ENCODE measurements around the gene CHL1.

CHL1 gene

DNA sequence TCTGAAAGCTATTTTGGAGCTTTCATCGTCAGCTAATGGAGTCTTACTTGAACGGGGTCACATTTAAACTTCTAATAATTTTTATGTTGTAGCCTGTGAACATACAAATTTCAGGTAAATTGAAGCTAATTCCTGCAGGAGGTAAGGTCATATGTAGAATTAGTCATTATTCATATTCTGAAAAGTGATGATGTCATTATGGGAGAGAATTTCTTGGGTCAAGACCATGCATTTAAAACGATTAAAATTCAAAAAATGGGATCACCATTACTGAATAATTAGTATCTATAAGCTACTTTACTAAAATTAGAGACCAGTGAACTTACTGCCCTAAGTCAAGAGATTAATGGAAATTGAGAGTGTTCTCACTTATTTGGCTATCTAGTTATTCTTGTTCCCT, 120.4 kb downstream of the CHL1 start:
- H3K36me3 ChIP-seq (ENCODE audit: insufficient read depth, low read length) = no peaks in the 10 kb centered on the region
- H3K9ac ChIP-seq (ENCODE audit: insufficient read length) = no peak overlapping the region
- no peak for DNase-seq (ENCODE audit: low read depth, low spot score)
- H3K9me3 ChIP-seq (ENCODE audit: low read depth, low read length) = no peaks in the 10 kb centered on the region
- no peak for TF ChIP-seq POLR2AphosphoS5 (IDR thresholded peaks at IDR 0.05; ENCODE audit: borderline replicate concordance, low read depth, low read length)
- TF ChIP-seq FOXP2 (optimal IDR thresholded peaks at IDR 0.05; ENCODE audit: control extremely low read depth, extremely low read length, insufficient read depth) = no peak
- no peak for TF ChIP-seq EZH2 (IDR thresholded peaks at IDR 0.05)
- no peak overlapping the region for H3K4me3 ChIP-seq
- H3K27ac ChIP-seq = no peak overlapping the region

DNA sequence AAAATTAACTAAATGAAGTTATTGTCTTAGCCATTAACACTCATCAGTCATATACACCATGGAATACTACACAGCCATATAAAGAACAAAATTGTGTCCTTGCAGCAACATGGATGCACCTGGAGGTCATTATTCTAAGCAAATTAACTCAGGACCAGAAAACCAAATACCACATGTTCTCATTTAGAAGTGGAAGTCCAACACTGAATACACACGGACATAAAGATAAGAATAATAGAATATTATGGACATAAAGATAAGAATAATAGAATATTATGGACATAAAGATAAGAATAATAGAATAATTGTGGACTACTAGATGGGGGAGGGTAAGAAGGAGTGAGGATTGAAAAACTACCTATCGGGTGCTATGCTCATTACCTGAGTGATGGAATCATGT, 122.3 kb downstream of the CHL1 start:
- H3K36me3 ChIP-seq (ENCODE audit: insufficient read depth, low read length) = no peaks in the 10 kb centered on the region
- no peak overlapping the region for H3K4me3 ChIP-seq
- no peaks in the 10 kb centered on the region for H3K9me3 ChIP-seq (ENCODE audit: low read depth, low read length)
- no peak overlapping the region for H3K27ac ChIP-seq
- DNase-seq (ENCODE audit: low read depth, low spot score) = no peak
- no peak overlapping the region for H3K9ac ChIP-seq (ENCODE audit: insufficient read length)
- no peak for TF ChIP-seq POLR2AphosphoS5 (IDR thresholded peaks at IDR 0.05; ENCODE audit: borderline replicate concordance, low read depth, low read length)
- no peak for TF ChIP-seq EZH2 (IDR thresholded peaks at IDR 0.05)
- no peak for TF ChIP-seq FOXP2 (optimal IDR thresholded peaks at IDR 0.05; ENCODE audit: control extremely low read depth, extremely low read length, insufficient read depth)

DNA sequence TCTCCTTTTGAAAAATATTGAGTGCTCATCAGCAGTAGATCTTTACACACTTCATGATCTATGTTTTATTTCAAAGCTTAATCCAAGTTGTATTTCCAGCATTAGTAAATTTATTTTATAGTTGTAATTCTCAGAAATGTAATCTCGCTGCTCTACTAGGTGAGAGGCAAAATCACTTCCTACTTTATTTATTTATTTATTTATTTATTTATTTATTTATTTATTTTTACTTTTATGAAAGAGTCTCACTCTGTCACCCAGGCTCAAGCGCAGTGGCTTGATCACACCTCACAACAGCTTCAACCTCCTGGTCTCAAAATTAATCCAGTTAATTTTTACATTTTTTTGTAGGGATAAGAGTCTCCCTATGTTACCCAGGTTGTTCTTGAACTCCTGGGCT, 127.9 kb downstream of the CHL1 start:
- Histone ChIP-seq H3K9me3 (ENCODE audit: low read depth, low read length) (no peaks in the 10 kb centered on the region), H3K4me3 (no peak overlapping the region), H3K27ac (no peak overlapping the region), H3K36me3 (ENCODE audit: insufficient read depth, low read length) (no peaks in the 10 kb centered on the region), H3K9ac (ENCODE audit: insufficient read length) (no peak overlapping the region)
- DNase-seq (ENCODE audit: low read depth, low spot score) = no peak
- no peak for TF ChIP-seq EZH2 (IDR thresholded peaks at IDR 0.05)
- TF ChIP-seq POLR2AphosphoS5 (IDR thresholded peaks at IDR 0.05; ENCODE audit: borderline replicate concordance, low read depth, low read length) = no peak
- TF ChIP-seq FOXP2 (optimal IDR thresholded peaks at IDR 0.05; ENCODE audit: control extremely low read depth, extremely low read length, insufficient read depth) = no peak

DNA sequence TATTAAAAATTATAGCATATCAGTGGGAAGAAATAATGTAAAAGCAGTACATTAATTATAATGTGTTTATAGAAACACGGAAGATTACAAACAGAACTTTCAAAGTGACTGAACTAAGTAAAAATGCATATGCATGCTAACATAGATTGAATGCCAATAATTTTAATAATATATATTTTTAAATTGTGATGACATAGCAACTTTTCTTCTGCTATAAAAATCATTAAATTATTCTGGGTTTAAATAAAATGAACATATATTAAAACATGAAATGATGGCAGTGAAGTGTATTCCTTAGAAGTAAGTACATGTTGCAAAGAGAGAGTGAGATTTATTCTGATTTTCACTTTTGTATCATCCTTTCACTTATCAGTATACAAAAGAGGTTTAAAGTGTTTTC, 128.9 kb downstream of the CHL1 start:
- TF ChIP-seq EZH2 (IDR thresholded peaks at IDR 0.05) (no peak), POLR2AphosphoS5 (IDR thresholded peaks at IDR 0.05; ENCODE audit: borderline replicate concordance, low read depth, low read length) (no peak), FOXP2 (optimal IDR thresholded peaks at IDR 0.05; ENCODE audit: control extremely low read depth, extremely low read length, insufficient read depth) (no peak)
- Histone ChIP-seq H3K9ac (ENCODE audit: insufficient read length) (no peak overlapping the region), H3K4me3 (no peak overlapping the region), H3K9me3 (ENCODE audit: low read depth, low read length) (no peaks in the 10 kb centered on the region), H3K36me3 (ENCODE audit: insufficient read depth, low read length) (no peaks in the 10 kb centered on the region), H3K27ac (no peak overlapping the region)
- DNase-seq (ENCODE audit: low read depth, low spot score) = no peak

DNA sequence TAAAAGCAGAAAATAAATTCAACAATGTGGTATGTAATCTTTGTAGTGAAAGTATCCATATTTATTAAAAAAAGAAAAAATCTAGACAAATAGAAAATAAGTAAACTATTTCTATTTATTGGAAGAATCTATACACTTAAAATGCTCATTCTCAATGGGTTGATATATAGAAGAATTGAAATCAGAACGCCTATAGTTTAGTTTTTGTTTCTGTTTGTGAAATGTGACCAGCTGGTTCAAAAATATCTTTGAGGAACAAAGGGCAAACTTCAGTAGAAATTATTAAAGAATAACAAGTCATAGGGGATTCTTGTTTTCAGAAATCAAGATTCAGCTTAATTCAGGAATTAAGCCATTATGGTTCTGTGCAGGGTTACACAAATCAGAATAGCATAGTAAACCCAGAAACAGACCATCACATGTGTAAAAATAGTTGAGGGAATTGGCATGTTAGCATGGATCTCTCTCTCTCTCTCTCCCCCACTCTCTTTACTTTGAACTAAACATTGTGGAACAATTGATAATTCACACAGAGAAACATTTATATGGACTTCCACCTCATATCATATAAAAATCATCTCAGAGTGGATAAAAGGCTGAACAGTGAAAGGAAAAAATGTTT, 134.0 kb downstream of the CHL1 start:
- H3K27ac ChIP-seq = no peak overlapping the region
- no peaks in the 10 kb centered on the region for H3K9me3 ChIP-seq (ENCODE audit: low read depth, low read length)
- no peaks in the 10 kb centered on the region for H3K36me3 ChIP-seq (ENCODE audit: insufficient read depth, low read length)
- no peak overlapping the region for H3K9ac ChIP-seq (ENCODE audit: insufficient read length)
- H3K4me3 ChIP-seq = no peak overlapping the region
- TF ChIP-seq EZH2 (IDR thresholded peaks at IDR 0.05) (no peak), FOXP2 (optimal IDR thresholded peaks at IDR 0.05; ENCODE audit: control extremely low read depth, extremely low read length, insufficient read depth) (no peak), POLR2AphosphoS5 (IDR thresholded peaks at IDR 0.05; ENCODE audit: borderline replicate concordance, low read depth, low read length) (no peak)
- no peak for DNase-seq (ENCODE audit: low read depth, low spot score)

DNA sequence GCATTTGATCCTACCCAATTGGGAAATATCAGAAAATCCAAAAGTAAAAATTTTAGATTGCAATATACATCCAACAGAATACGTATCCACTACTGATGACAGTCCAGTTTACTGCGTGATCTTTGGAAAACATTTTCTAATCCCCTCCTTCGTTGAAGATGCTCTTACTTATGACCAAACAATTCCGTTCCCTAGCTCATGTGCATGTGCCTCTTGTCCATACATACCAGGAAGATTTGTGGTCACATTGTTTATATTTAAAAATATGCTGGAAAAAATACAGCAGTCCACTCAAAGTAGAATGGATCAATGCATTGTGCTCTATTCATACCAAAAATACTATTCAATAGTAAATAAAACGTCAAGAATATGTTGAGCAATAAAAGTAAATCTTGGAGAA, 135.3 kb downstream of the CHL1 start:
- no peak for DNase-seq (ENCODE audit: low read depth, low spot score)
- Histone ChIP-seq H3K9me3 (ENCODE audit: low read depth, low read length) (no peaks in the 10 kb centered on the region), H3K27ac (no peak overlapping the region), H3K4me3 (no peak overlapping the region), H3K36me3 (ENCODE audit: insufficient read depth, low read length) (no peaks in the 10 kb centered on the region), H3K9ac (ENCODE audit: insufficient read length) (no peak overlapping the region)
- no peak for TF ChIP-seq POLR2AphosphoS5 (IDR thresholded peaks at IDR 0.05; ENCODE audit: borderline replicate concordance, low read depth, low read length)
- no peak for TF ChIP-seq EZH2 (IDR thresholded peaks at IDR 0.05)
- TF ChIP-seq FOXP2 (optimal IDR thresholded peaks at IDR 0.05; ENCODE audit: control extremely low read depth, extremely low read length, insufficient read depth) = no peak

DNA sequence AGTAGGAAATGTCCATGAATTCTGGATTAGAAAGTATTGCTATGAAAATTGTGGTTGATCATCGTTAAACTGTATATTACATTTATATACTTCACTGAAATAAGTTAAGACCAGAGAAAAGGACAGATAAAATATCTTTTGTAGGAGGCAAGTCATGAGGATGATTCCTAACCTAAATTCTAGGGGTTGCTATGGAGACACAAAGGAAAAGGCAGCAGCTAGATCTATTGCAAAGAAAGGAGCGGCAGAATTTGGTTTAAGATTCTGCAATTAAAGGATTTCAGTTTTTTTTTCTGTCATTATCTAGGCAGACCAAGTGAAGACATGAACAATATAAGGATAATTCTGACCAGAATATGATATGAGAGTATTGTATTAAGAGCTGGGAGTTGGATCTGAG, 136.1 kb downstream of the CHL1 start:
- Histone ChIP-seq H3K9ac (ENCODE audit: insufficient read length) (no peak overlapping the region), H3K36me3 (ENCODE audit: insufficient read depth, low read length) (no peaks in the 10 kb centered on the region), H3K27ac (no peak overlapping the region), H3K4me3 (no peak overlapping the region), H3K9me3 (ENCODE audit: low read depth, low read length) (no peaks in the 10 kb centered on the region)
- no peak for DNase-seq (ENCODE audit: low read depth, low spot score)
- TF ChIP-seq EZH2 (IDR thresholded peaks at IDR 0.05) (no peak), POLR2AphosphoS5 (IDR thresholded peaks at IDR 0.05; ENCODE audit: borderline replicate concordance, low read depth, low read length) (no peak)

DNA sequence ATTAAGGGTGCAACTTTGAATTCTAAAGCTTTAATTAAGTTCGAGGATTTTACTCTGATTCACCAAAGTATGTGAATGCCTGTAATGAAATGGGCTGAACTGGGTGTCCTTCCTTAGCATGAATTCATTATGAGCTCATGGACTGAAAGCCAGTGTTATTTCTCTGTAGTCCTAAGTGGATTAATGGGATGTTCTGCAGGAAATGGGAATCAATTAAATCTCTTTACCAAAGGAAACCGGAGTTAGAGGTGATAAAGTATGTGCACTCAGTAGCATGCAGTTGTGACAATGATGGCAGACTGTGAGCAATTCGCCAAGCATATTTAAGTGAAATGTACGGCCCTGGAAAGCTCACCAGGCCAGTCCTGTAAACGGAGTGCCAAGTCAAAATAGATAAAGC, 138.7 kb downstream of the CHL1 start:
- no peak for DNase-seq (ENCODE audit: low read depth, low spot score)
- no peak for TF ChIP-seq EZH2 (IDR thresholded peaks at IDR 0.05)
- no peak for TF ChIP-seq POLR2AphosphoS5 (IDR thresholded peaks at IDR 0.05; ENCODE audit: borderline replicate concordance, low read depth, low read length)
- no peak for TF ChIP-seq FOXP2 (optimal IDR thresholded peaks at IDR 0.05; ENCODE audit: control extremely low read depth, extremely low read length, insufficient read depth)
- no peak overlapping the region for H3K4me3 ChIP-seq

DNA sequence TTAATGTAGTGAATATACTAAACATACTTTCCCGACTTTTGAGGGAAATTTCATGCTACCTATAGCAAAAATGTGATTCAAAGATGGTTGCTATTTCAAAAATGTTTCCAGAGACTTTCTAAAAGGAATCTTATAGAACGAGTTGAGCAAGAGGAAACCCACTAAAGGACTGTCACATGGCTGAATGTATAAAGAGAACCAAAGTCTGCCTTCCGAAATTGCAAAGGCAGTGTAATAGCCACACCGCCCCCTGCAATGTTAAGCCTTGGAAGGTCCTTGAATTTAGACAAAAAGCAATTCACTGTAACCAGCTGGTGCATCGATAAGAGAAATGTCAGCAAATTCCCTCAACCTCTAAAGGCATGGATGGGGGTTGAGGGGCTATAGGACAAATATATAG, 142.8 kb downstream of the CHL1 start:
- no peak for DNase-seq (ENCODE audit: low read depth, low spot score)
- Histone ChIP-seq H3K9ac (ENCODE audit: insufficient read length) (no peak overlapping the region), H3K27ac (no peak overlapping the region), H3K36me3 (ENCODE audit: insufficient read depth, low read length) (no peaks in the 10 kb centered on the region), H3K4me3 (no peak overlapping the region), H3K9me3 (ENCODE audit: low read depth, low read length) (no peaks in the 10 kb centered on the region)
- TF ChIP-seq FOXP2 (optimal IDR thresholded peaks at IDR 0.05; ENCODE audit: control extremely low read depth, extremely low read length, insufficient read depth) (no peak), POLR2AphosphoS5 (IDR thresholded peaks at IDR 0.05; ENCODE audit: borderline replicate concordance, low read depth, low read length) (no peak), EZH2 (IDR thresholded peaks at IDR 0.05) (no peak)

More for the DNA sequence above, 138.7 kb downstream of the CHL1 start:
- Histone ChIP-seq H3K27ac (no peak overlapping the region), H3K9me3 (ENCODE audit: low read depth, low read length) (no peaks in the 10 kb centered on the region), H3K9ac (ENCODE audit: insufficient read length) (no peak overlapping the region), H3K36me3 (ENCODE audit: insufficient read depth, low read length) (no peaks in the 10 kb centered on the region)
